Glomerular visceral epithelial cell (primary cell): Measurements from ENCODE around the gene NPM1.
A peak's percentile ranks its signal among the peaks of the same experiment; 100 is the strongest.

ENCODE experiments used
- DNase-seq: peaks from one replicate; pipeline ENCODE4 v3.0.0-alpha.2; 2016; ENCODE audit errors: extremely low spot score

Gene NPM1

GRCh38 chr5:171450423-171451331 lies 63.0 kb downstream of the NPM1 start:
- DNase-seq = peak; percentile 66

DNA sequence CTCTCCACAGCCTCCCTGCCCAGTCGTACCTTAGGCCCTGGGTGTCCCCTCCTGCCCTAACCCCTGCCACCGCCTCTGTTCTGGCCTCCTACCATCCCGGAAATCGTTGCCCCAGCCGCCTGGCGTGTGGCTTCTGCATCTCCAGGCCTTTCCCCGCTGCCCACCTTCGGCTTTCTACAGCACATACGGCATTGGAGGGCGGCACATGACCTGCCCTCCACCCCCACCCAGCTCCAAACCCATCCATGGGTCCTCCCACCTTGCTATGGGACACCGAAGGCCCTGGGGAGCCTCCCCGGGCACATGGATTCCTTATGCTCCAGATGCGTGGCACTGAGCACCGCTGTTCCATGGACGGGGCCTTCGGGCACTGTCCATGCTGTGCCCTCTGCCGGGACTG lies 63.8 kb downstream of the NPM1 start:
- no peak for DNase-seq

- no peak for DNase-seq
Measured at GRCh38 chr5:171453056-171453725, 65.5 kb downstream of the NPM1 start.

GRCh38 chr5:171453988-171454387 lies 66.3 kb downstream of the NPM1 start:
- DNase-seq = no peak

DNA sequence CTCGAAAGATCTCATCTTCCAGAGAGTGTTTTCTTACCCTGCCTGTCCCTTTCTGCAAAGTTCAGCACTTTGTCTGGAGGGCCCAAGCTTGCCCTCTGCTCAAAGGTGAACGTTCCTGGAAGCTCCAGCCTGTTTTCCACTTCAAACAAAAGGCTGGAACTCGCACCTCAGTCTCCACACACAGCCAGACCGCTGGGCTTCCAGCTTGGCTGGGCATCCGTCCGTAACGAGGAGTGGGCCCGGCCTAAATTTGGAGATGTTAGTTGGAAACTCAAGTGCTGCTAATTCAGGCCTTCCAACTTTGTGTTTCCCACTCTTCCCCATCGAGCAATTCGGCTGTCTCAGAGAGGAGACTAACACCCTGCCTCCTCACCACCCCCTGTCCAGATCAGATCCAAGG lies 66.9 kb downstream of the NPM1 start:
- no peak for DNase-seq

GRCh38 chr5:171455522-171455921 lies 67.9 kb downstream of the NPM1 start:
- DNase-seq = no peak

GRCh38 chr5:171457208-171457981 lies 69.7 kb downstream of the NPM1 start:
- no peak for DNase-seq

- DNase-seq = no peak
Measured at GRCh38 chr5:171459839-171460238, 72.2 kb downstream of the NPM1 start.
